GM12878 (cell line): ENCODE measurements around the gene TSPO. TPM values are rescaled to one million over a fixed set of nuclear protein-coding genes. Genes with fewer than 3 reads are reported as not detected.

ENCODE experiments used
- ATAC-seq: fragments of 200-7000 bp; cut with Tn5 transposase; 3 replicates; pipeline ENCODE4 v1.9.1; 2020; ENCODE audit warnings: mild to moderate bottlenecking, moderate library complexity
- BruUV-seq: library from RNA; stranded (reverse); fragments of 400-500 nt; replicated peaks from 2 replicates; lab custom pipeline; 2021; lab: Mats Ljungman, UMichigan
- CTCF ChIA-PET: fragments of 300-600 bp; sonication (Branson Sonifier 250); formaldehyde crosslinking; extraction: SDS; loops from one replicate; lab custom pipeline; 2021; ENCODE audit warnings: inconsistent platforms; lab: Yijun Ruan, JAX
- POLR2A ChIA-PET: fragments of 350-600 bp; formaldehyde crosslinking; extraction: SDS; loops from one replicate; lab custom pipeline; 2021; ENCODE audit warnings: inconsistent platforms; lab: Charles Lee
- RAD21 ChIA-PET: fragments of 300-600 bp; sonication (Branson Sonifier 250); formaldehyde crosslinking; loops from one replicate; lab custom pipeline; 2023; ENCODE audit warnings: antibody characterized with exemption; ENCODE audit not compliant: unreplicated experiment; lab: Charles Lee
- SMC1A ChIA-PET: fragments of 300-600 bp; sonication (Branson Sonifier 250); formaldehyde crosslinking; loops from one replicate; lab custom pipeline; 2023; ENCODE audit not compliant: unreplicated experiment, uncharacterized antibody; lab: Charles Lee
- DNase-seq: peaks from one replicate; pipeline ENCODE4 v3.0.0-alpha.2; 2011; ENCODE audit warnings: low read depth, low spot score
- FAIRE-seq: peaks from 3 replicates; lab custom pipeline; 2011; peaks lifted over from hg19 to GRCh38; lab: Jason Lieb, UNC
- H2AFZ ChIP-seq: 2 replicates; pipeline ENCODE4 v1.6.0; 2011; ENCODE audit warnings: low read depth, low read length, control low read depth; ENCODE audit not compliant: control insufficient read depth
- H3K27ac ChIP-seq: 2 replicates; pipeline ENCODE4 v1.5.1; 2011; ENCODE audit warnings: control low read depth; ENCODE audit not compliant: control insufficient read depth, insufficient read depth
- H3K27me3 ChIP-seq, 2 experiments: replicated peaks in 1 of 2; 2 replicates each; pipeline versions ENCODE4 v1.6.0 to v1.6.1; 2011; ENCODE audit warnings: low read length in 1 of 2; ENCODE audit not compliant: control insufficient read depth in 2 of 2, insufficient read depth in 2 of 2
- H3K36me3 ChIP-seq, 2 experiments: 2 replicates each; pipeline ENCODE4 v1.5.1; 2011; ENCODE audit warnings: low read length in 1 of 2; ENCODE audit not compliant: control insufficient read depth in 2 of 2, insufficient read depth in 2 of 2
- H3K4me1 ChIP-seq: 2 replicates; pipeline ENCODE4 v1.6.1; 2011; ENCODE audit warnings: mild to moderate bottlenecking, low read length, moderate library complexity, mixed read lengths; ENCODE audit not compliant: control insufficient read depth, insufficient read depth
- H3K4me2 ChIP-seq: 2 replicates; pipeline ENCODE4 v1.6.0; 2011; ENCODE audit warnings: control low read depth; ENCODE audit not compliant: control insufficient read depth, insufficient read depth
- H3K4me3 ChIP-seq: fragments of 200-600 bp; sonication (generic); 2 replicates; pipeline ENCODE4 v1.5.1; 2016
- H3K79me2 ChIP-seq: 2 replicates; pipeline ENCODE4 v1.6.0; 2011; ENCODE audit warnings: low read length; ENCODE audit not compliant: control insufficient read depth, insufficient read depth
- H3K9ac ChIP-seq: 2 replicates; pipeline ENCODE4 v1.8.0; 2011; ENCODE audit warnings: low read length, control low read depth, mixed read lengths; ENCODE audit not compliant: control insufficient read depth, insufficient read depth
- H3K9me3 ChIP-seq: replicated peaks from 3 replicates; pipeline ENCODE4 v1.5.1; 2011; ENCODE audit warnings: mild to moderate bottlenecking, low read length; ENCODE audit not compliant: control insufficient read depth, insufficient read depth
- H4K20me1 ChIP-seq: 2 replicates; pipeline ENCODE4 v1.6.0; 2011; ENCODE audit not compliant: control insufficient read depth, insufficient read depth
- DPF2 ChIP-seq: fragments of 450-650 bp; IDR thresholded peaks from 2 replicates; pipeline ENCODE4 v1.6.1; 2017; ENCODE audit warnings: mild to moderate bottlenecking
- HDAC6 ChIP-seq: fragments of 200-600 bp; sonication (generic); IDR thresholded peaks from one replicate; pipeline ENCODE4 v1.8.0; 2017; ENCODE audit warnings: antibody characterized with exemption; ENCODE audit not compliant: unreplicated experiment
- PML ChIP-seq: IDR thresholded peaks from 2 replicates; pipeline ENCODE4 v1.6.1; 2012; ENCODE audit warnings: low read length, inconsistent platforms
- REST ChIP-seq: IDR thresholded peaks from 2 replicates; pipeline ENCODE4 v1.6.1; 2012; ENCODE audit warnings: mild to moderate bottlenecking, low read depth, low read length
- SREBF2 ChIP-seq: IDR thresholded peaks from 2 replicates; pipeline ENCODE4 v1.6.1; 2012; ENCODE audit warnings: mild to moderate bottlenecking, low read length
- ZNF207 ChIP-seq: fragments of 450-650 bp; IDR thresholded peaks from 2 replicates; pipeline ENCODE4 v1.6.1; 2014; ENCODE audit warnings: antibody characterized with exemption, mild to moderate bottlenecking, borderline replicate concordance
- ZNF274 ChIP-seq: IDR thresholded peaks from one replicate; pipeline ENCODE4 v1.8.0; 2011; ENCODE audit not compliant: insufficient read length, insufficient read depth
- WGBS: methylation state at CpG from one replicate; pipeline ENCODE4 v1.1.6; 2016; ENCODE audit warnings: low lambda C conversion rate; ENCODE audit not compliant: insufficient replicate concordance, insufficient coverage; ENCODE audit errors: missing lambda C conversion rate; 5-methylcytosine and 5-hydroxymethylcytosine counted together
- in situ Hi-C: fragments of 300-500 bp; cut with MboI; formaldehyde crosslinking; loops from 9 replicates; pipeline ENCODE4 v1.14.3; 2018; ENCODE audit warnings: mixed read lengths
- intact Hi-C: fragments of 100-400 bp; cut with micrococcal nuclease; formaldehyde crosslinking; loops from one replicate; pipeline ENCODE4 v1.14.2; 2022; ENCODE audit not compliant: unreplicated experiment
- polyA plus RNA-seq, 11 experiments: library from polyadenylated mRNA; depleted of rRNA in 4 of 11; unstranded in 6 of 11; stranded (reverse) in 5 of 11; fragments of >200 nt; fragmentation: Nextera tagmentation in 4 of 11; fragmentation: Illumina TruSeq in 1 of 11; extraction: Ambion mirVana in 4 of 11; extraction: Trizol in 1 of 11; gene quantifications; 1 replicate in 1 of 11; 2 replicates in 10 of 11; pipeline versions ENCODE4 v1.2.1 to v1.2.3, GENCODE V29; 2011 to 2016; ENCODE audit warnings: inconsistent platforms in 2 of 11, missing spikeins in 2 of 11, low read depth in 1 of 11
- total RNA-seq, 4 experiments: library from RNA; depleted of rRNA in 3 of 4; stranded (reverse); fragments of >200 nt in 3 of 4; fragmentation: Illumina TruSeq in 1 of 4; extraction: Trizol in 1 of 4; gene quantifications; 2 replicates each; pipeline versions ENCODE4 v1.2.1 to v1.2.3, GENCODE V29; 2013 to 2021
- TF ChIP-seq, protein P1 (sequence below): IDR thresholded peaks from 2 replicates; pipeline ENCODE4 v1.6.1; 2012; ENCODE audit warnings: low read depth, low read length, improper control_type of control experiment

Gene TSPO
- total and polyA plus RNA-seq, 10 of the 15 experiments (the other 5 are each of a cell fraction or from before 2014, with no cell fraction given), result 1.4 to 50.5 (median 18.8) TPM

DNA sequence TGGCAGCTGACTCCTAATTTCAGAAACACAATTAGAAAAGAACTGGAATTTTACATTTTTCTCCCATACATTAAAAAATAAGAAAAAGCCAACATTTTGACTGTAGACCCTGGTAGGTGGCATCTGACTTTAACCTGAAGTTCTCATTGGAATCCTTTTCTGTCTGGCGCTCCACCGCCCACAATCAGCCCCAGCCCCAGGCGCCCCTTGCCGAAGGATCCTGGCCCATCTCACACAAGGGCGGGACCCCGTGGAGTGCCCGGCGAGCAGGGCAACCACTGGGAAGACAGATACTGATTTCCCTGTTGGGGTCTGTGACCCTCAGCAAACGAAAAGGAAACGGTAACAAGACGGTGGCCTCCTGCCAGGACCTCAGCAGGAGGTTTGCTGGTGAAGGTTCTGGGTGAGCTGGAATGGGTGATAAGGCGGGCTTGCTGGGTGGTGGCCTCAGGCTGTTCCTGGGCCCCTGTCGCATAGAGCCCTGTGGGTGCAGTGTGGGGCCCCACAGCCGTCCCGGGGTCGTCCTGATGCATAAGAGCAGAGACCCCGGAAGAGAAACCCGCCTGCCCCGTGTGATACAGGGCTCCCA, 15.7 kb downstream of the TSPO start:
- ATAC-seq (no peak), DNase-seq (no peak), FAIRE-seq (no peak)
- no peaks in the 10 kb centered on the region for H3K79me2 ChIP-seq
- H3K9me3 ChIP-seq, result no peaks in the 10 kb centered on the region
- H3K27me3 ChIP-seq, result no peaks in the 10 kb centered on the region
- H3K4me1 ChIP-seq, result no peaks in the 10 kb centered on the region; the same call in 1 of the 2 replicates
- no peaks in the 10 kb centered on the region for H4K20me1 ChIP-seq
- SMC1A ChIA-PET, result no interaction called here
- CTCF ChIA-PET, result no interaction called here
- in situ Hi-C loops (no loop called here), intact Hi-C loops (no loop called here)
- H3K27ac ChIP-seq, result no peak overlapping the region
- POLR2A ChIA-PET, result no interaction called here
- H3K4me2 ChIP-seq, result no peak overlapping the region
- no peak overlapping the region for H2AFZ ChIP-seq
- no TSS peak for BruUV-seq
- no peak overlapping the region for H3K9ac ChIP-seq
- WGBS, result 98% methylated on average over 19 of the region's 19 CpGs
- RAD21 ChIA-PET, result no interaction called here
- H3K4me3 ChIP-seq, result no peak overlapping the region
- TF ChIP-seq ZNF274 (no peak), DPF2 (no peak), ZNF207 (no peak), PML (no peak), REST (no peak), HDAC6 (no peak), SREBF2 (no peak)
- TF ChIP-seq, protein P1, sequence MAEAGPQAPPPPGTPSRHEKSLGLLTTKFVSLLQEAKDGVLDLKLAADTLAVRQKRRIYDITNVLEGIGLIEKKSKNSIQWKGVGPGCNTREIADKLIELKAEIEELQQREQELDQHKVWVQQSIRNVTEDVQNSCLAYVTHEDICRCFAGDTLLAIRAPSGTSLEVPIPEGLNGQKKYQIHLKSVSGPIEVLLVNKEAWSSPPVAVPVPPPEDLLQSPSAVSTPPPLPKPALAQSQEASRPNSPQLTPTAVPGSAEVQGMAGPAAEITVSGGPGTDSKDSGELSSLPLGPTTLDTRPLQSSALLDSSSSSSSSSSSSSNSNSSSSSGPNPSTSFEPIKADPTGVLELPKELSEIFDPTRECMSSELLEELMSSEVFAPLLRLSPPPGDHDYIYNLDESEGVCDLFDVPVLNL, result no peak
- TF ChIP-seq, all 136 proteins: peak for 0
- peaks cover 0 to 2% of the 10 kb centered on the region in 2 experiments; a peak in 3 of 4 replicates for H3K36me3 ChIP-seq
